ENCODE results near the gene FXR1. TPM values are rescaled to one million over a fixed set of nuclear protein-coding genes. Genes with fewer than 3 reads are reported as not detected.

FXR1 gene
- total and polyA plus RNA-seq, 2 of the 4 experiments (the other 2 are of a cell fraction): 110 to 182 TPM

DNA sequence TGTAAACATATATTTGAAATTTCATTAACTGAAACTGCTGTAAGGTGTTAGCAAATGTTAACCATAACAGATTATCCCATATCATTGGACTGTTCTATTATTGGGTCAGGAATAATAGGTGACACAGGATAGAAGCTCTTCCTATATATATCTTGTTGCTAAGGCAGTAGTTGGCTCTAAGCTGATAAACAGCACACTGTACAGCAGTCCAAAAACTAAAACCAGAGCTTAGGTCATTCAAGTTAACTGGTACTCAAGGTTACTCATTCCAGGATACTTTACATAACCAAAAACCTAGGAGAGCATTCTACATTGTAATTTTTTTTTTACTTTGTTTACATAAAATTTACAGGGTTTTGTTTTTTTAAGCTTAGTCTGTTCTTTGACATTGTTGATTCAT lies 68.1 kb downstream of the FXR1 start:
- Histone ChIP-seq H3K14ac (replicated peaks; ENCODE audit: low read depth, low read length) (no peak overlapping the region), H4K20me1 (ENCODE audit: insufficient read depth, low read length) (no peaks in the 10 kb centered on the region), H3K56ac (ENCODE audit: extremely low read depth, insufficient read depth, low read length) (no peak overlapping the region), H2AK9ac (replicated peaks; ENCODE audit: low read depth, low read length, poor library complexity) (no peak overlapping the region), H2AK5ac (ENCODE audit: low read depth, low read length) (no peak overlapping the region), H2AFZ (replicated peaks; ENCODE audit: low read length, poor library complexity) (no peak overlapping the region), H4K8ac (ENCODE audit: low read depth in 2 of 2, low read length in 2 of 2) (no peak overlapping the region), H3K4me3 (ENCODE audit: insufficient read depth, low read depth, low read length) (no peak overlapping the region), H2BK15ac (ENCODE audit: low read depth, low read length) (no peak overlapping the region), H3K18ac (ENCODE audit: low read depth, low read length) (no peak overlapping the region), H3K4ac (ENCODE audit: low read depth, low read length) (no peak overlapping the region), H3K79me1 (ENCODE audit: low read depth in 1 of 2, low read length in 2 of 2) (no peaks in the 10 kb centered on the region; a peak in 1 of 4 replicates), H3K23ac (ENCODE audit: low read depth, low read length) (no peak overlapping the region), H3K27me3 (ENCODE audit: control insufficient read depth, insufficient read depth, low read length) (no peaks in the 10 kb centered on the region), H3K9me3 (ENCODE audit: control insufficient read depth, insufficient read depth, low read length) (no peaks in the 10 kb centered on the region), H3K9me1 (ENCODE audit: insufficient read depth, low read length) (no peaks in the 10 kb centered on the region), H2BK20ac (ENCODE audit: low read depth, low read length) (no peak overlapping the region), H3K4me1 (ENCODE audit: control insufficient read depth, insufficient read depth, low read length) (no peaks in the 10 kb centered on the region), H3K9ac (ENCODE audit: low read depth, low read length) (no peak overlapping the region), H2BK5ac (ENCODE audit: low read depth, low read length, poor library complexity, severe bottlenecking) (no peak overlapping the region), H3K27ac (ENCODE audit: insufficient read depth, low read length) (no peak overlapping the region), H3K4me2 (ENCODE audit: low read depth, low read length) (no peak overlapping the region), H3K36me3 (ENCODE audit: control insufficient read depth, insufficient read depth, low read length) (peaks cover 9% of the 10 kb centered on the region), H4K91ac (ENCODE audit: insufficient read depth, low read depth, low read length) (no peak overlapping the region), H4K5ac (ENCODE audit: low read depth, low read length) (no peak overlapping the region), H2BK120ac (ENCODE audit: low read depth, low read length) (no peak overlapping the region)
- DNase-seq (peak; percentile 64), ATAC-seq (ENCODE audit: low read depth) (peak; percentile 71; the same call in 1 of the 2 replicates)
- intact Hi-C loops (cut with micrococcal nuclease) (loop anchor here (10.0 kb wide), 1 partner anchor 1704 kb away; no protein-coding TSS in a partner anchor), dilution Hi-C loops (cut with HindIII; ENCODE audit: low sequenced_read_pairs, unreplicated experiment) (no loop called here), in situ Hi-C loops (cut with MboI; ENCODE audit: low sequenced_read_pairs) (no loop called here)
- ChIA-PET CTCF (interaction anchor here (0.6 kb wide), 1 partner anchor 1210 kb away, joined by 4 read pairs; no protein-coding TSS in a partner anchor), POLR2A (ENCODE audit: unreplicated experiment) (interaction anchor here (0.7 kb wide), 1 partner anchor 10 kb away, joined by 4 read pairs; no protein-coding TSS in a partner anchor)
- BruUV-seq (replicated peaks): no TSS peak
- no peak for TF ChIP-seq ELK1 (IDR thresholded peaks at IDR 0.05; ENCODE audit: borderline replicate concordance, low read depth, low read length)
- no peak for TF ChIP-seq SMC3 (IDR thresholded peaks at IDR 0.05; ENCODE audit: low read depth, low read length)
- TF ChIP-seq RCOR1 (IDR thresholded peaks at IDR 0.05; ENCODE audit: insufficient replicate concordance, low read length): no peak
- TF ChIP-seq CEBPB (IDR thresholded peaks at IDR 0.05; ENCODE audit: low read depth, low read length): no peak
- TF ChIP-seq MAZ (IDR thresholded peaks at IDR 0.05; ENCODE audit: borderline replicate concordance, low read depth, low read length): no peak
- TF ChIP-seq MAFK (IDR thresholded peaks at IDR 0.05; ENCODE audit: low read depth, low read length): no peak
- TF ChIP-seq RFX5 (IDR thresholded peaks at IDR 0.05; ENCODE audit: low read depth, low read length): no peak
- TF ChIP-seq CTCF (conservative IDR thresholded peaks at IDR 0.05; ENCODE audit: low read depth, low read length): no peak
- TF ChIP-seq NFE2L2 (IDR thresholded peaks at IDR 0.05; ENCODE audit: low read depth, low read length): no peak
- TF ChIP-seq FOS (IDR thresholded peaks at IDR 0.05; ENCODE audit: low read depth, low read length): no peak
- TF ChIP-seq, protein P1, sequence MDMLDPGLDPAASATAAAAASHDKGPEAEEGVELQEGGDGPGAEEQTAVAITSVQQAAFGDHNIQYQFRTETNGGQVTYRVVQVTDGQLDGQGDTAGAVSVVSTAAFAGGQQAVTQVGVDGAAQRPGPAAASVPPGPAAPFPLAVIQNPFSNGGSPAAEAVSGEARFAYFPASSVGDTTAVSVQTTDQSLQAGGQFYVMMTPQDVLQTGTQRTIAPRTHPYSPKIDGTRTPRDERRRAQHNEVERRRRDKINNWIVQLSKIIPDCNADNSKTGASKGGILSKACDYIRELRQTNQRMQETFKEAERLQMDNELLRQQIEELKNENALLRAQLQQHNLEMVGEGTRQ (IDR thresholded peaks at IDR 0.05; ENCODE audit: low read depth, low read length): no peak
- TF ChIP-seq MXI1 (IDR thresholded peaks at IDR 0.05; ENCODE audit: borderline replicate concordance, low read depth, low read length): no peak
